ENCODE measurements around the gene HLX. TPM values are rescaled to one million over a fixed set of nuclear protein-coding genes. Genes with fewer than 3 reads are reported as not detected.

HLX gene, protein sequence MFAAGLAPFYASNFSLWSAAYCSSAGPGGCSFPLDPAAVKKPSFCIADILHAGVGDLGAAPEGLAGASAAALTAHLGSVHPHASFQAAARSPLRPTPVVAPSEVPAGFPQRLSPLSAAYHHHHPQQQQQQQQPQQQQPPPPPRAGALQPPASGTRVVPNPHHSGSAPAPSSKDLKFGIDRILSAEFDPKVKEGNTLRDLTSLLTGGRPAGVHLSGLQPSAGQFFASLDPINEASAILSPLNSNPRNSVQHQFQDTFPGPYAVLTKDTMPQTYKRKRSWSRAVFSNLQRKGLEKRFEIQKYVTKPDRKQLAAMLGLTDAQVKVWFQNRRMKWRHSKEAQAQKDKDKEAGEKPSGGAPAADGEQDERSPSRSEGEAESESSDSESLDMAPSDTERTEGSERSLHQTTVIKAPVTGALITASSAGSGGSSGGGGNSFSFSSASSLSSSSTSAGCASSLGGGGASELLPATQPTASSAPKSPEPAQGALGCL
- 10.8 and 16.7 TPM in 2 replicates for total RNA-seq

DNA sequence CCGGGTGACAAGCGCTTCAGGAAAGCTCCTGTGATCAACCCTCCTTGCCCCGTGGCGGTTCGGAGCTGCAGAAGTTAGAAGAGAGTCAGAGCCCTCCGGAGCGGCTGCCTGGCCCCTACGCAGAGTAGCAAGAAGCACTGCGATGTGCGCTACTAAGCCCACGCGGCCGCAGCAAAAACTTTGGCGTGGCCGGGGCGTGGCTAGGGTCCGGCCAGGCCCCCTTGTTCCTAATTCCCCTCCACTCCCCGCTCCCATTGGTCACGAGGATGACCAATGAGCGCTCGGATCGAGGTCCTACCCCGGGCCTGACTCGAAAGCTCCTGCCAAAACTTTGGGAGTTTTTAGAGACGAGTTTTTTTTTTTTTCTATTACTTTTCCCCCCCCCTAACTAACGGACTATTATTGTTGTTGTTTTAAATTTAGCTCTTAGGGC is at the start of gene HLX:
TSS of gene HLX (plus strand) at position 368 of the 433 bp plus-strand sequence. CDS start 415 bp downstream, outside the sequence.

Other genes starting within 250 kb of the HLX start
- 0.75 and 1.1 TPM in 2 replicates for gene C1orf115, start 189.1 kb upstream of the HLX start, total RNA-seq
- 11.8 and 12.2 TPM in 2 replicates for gene MTARC2, start 131.1 kb upstream of the HLX start, total RNA-seq
- gene MTARC1, start 92.5 kb upstream of the HLX start, total RNA-seq: 0.44 and 0.56 TPM in 2 replicates

Data from cardiac ventricle fibroblast (primary cell).